ENCODE results near the gene UQCRC2. TPM values are rescaled to one million over a fixed set of nuclear protein-coding genes. Genes with fewer than 3 reads are reported as not detected.
"Not testable (repeated sequence)": the region's sequence is repeated elsewhere in the genome, so short reads cannot be mapped to it uniquely, and the experiment has no call there.

Gene UQCRC2
- total RNA-seq, 1 experiment from 2014 or later: 127 TPM

- DNase-seq (ENCODE audit: low read depth): peak; percentile 15
Observed at GRCh38 chr16:22008215-22009059, 55.3 kb downstream of the UQCRC2 start.

GRCh38 chr16:22010902-22011301 lies 57.7 kb downstream of the UQCRC2 start:
- no peak for DNase-seq (ENCODE audit: low read depth)

- no peak for DNase-seq (ENCODE audit: low read depth)
Observed at GRCh38 chr16:22012241-22012640, 59.1 kb downstream of the UQCRC2 start.

GRCh38 chr16:22013486-22013885 lies 60.3 kb downstream of the UQCRC2 start:
- no peak for DNase-seq (ENCODE audit: low read depth)

GRCh38 chr16:22014271-22014873 lies 61.2 kb downstream of the UQCRC2 start:
- DNase-seq (ENCODE audit: low read depth): no peak

GRCh38 chr16:22016927-22017326 lies 63.8 kb downstream of the UQCRC2 start:
- no peak for DNase-seq (ENCODE audit: low read depth)

- DNase-seq (ENCODE audit: low read depth): no peak
Observed at GRCh38 chr16:22018559-22018958, 65.4 kb downstream of the UQCRC2 start.

GRCh38 chr16:22022151-22022550 lies 69.0 kb downstream of the UQCRC2 start:
- no peak for DNase-seq (ENCODE audit: low read depth)

GRCh38 chr16:22023505-22023904 lies 70.3 kb downstream of the UQCRC2 start:
- no peak for DNase-seq (ENCODE audit: low read depth)

GRCh38 chr16:22024785-22025184 lies 71.6 kb downstream of the UQCRC2 start:
- not testable (repeated sequence) for DNase-seq (ENCODE audit: low read depth)

- no peak for DNase-seq (ENCODE audit: low read depth)
Observed at GRCh38 chr16:22027633-22028032, 74.5 kb downstream of the UQCRC2 start.

GRCh38 chr16:22029632-22030031 lies 76.5 kb downstream of the UQCRC2 start:
- no peak for DNase-seq (ENCODE audit: low read depth)

- DNase-seq (ENCODE audit: low read depth): no peak
Observed at GRCh38 chr16:22030087-22030812, 77.1 kb downstream of the UQCRC2 start.

GRCh38 chr16:22031483-22032083 lies 78.4 kb downstream of the UQCRC2 start:
- no peak for DNase-seq (ENCODE audit: low read depth)

Other genes starting within 250 kb of the UQCRC2 start
- gene NPIPB4, start 95.6 kb upstream of the UQCRC2 start, total RNA-seq (2014; rRNA removed; shearing (Covaris generic)): 4.2 and 8.2 TPM in 2 replicates
- not detected in 2 replicates for gene PDZD9, start 47.8 kb downstream of the UQCRC2 start, total RNA-seq (2014; rRNA removed; shearing (Covaris generic))
- 5.8 and 11.1 TPM in 2 replicates for gene MOSMO, start 54.8 kb downstream of the UQCRC2 start, total RNA-seq (2014; rRNA removed; shearing (Covaris generic))
- gene VWA3A, start 139.2 kb downstream of the UQCRC2 start, total RNA-seq (2014; rRNA removed; shearing (Covaris generic)): not detected in 2 replicates
- gene SDR42E2, start 209.1 kb downstream of the UQCRC2 start, total RNA-seq (2014; rRNA removed; shearing (Covaris generic)): not detected in 2 replicates

All from Daoy (cell line).